ENCODE data around the gene KNG1. TPM values are rescaled to one million over a fixed set of nuclear protein-coding genes. Genes with fewer than 3 reads are reported as not detected.

KNG1 gene
- total RNA-seq, 2 donors from 2014 or later: 1.0 to 1.2 TPM

- intact Hi-C loops (cut with DNase I): no loop called here
- DNase-seq: no peak
- Histone ChIP-seq H3K4me1 (no peaks in the 10 kb centered on the region), H3K9ac (ENCODE audit: low read depth in 2 of 2, low read length in 2 of 2) (no peak overlapping the region), H3K27ac (no peak overlapping the region), H3K9me3 (no peaks in the 10 kb centered on the region), H3K27me3 (no peaks in the 10 kb centered on the region), H3K36me3 (no peaks in the 10 kb centered on the region), H3K4me3 (no peak overlapping the region)
- TF ChIP-seq, protein P1, sequence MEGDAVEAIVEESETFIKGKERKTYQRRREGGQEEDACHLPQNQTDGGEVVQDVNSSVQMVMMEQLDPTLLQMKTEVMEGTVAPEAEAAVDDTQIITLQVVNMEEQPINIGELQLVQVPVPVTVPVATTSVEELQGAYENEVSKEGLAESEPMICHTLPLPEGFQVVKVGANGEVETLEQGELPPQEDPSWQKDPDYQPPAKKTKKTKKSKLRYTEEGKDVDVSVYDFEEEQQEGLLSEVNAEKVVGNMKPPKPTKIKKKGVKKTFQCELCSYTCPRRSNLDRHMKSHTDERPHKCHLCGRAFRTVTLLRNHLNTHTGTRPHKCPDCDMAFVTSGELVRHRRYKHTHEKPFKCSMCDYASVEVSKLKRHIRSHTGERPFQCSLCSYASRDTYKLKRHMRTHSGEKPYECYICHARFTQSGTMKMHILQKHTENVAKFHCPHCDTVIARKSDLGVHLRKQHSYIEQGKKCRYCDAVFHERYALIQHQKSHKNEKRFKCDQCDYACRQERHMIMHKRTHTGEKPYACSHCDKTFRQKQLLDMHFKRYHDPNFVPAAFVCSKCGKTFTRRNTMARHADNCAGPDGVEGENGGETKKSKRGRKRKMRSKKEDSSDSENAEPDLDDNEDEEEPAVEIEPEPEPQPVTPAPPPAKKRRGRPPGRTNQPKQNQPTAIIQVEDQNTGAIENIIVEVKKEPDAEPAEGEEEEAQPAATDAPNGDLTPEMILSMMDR (IDR thresholded peaks at IDR 0.05): no peak
Observed at GRCh38 chr3:186713499-186713898, 3.7 kb upstream of the KNG1 start.

DNA sequence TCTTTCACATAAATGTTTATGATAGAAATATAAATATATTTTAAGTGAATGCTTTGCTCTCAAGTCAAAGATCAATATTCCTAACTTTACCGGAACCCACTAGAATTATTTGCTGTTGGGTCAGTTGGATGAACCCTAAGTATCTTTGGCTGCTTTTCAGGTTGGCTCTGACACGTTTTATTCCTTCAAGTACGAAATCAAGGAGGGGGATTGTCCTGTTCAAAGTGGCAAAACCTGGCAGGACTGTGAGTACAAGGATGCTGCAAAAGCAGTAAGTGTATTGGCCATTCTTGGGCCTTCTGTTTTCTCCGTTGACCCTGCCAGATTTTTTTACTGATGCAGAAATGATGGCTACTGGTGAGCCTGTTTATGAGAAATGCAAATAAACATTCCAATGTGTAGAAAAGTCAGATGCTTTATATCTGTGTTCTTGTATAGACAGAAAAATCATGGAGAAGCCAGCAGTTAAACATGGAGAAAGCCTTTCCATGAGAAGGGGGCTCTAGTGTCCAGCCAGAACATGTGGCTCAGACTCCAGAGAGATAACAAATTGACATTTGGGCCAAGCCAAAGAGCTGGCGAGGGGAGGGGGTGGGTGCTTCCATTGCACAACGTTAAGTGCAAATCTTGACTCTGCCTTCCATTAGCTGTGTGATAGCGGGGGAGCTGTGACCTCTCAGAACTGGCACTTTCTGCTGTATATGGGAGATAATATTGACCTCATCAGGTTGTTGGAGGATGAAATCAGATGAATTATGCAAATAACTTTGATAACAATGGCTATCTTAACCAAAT lies 3.0 kb downstream of the KNG1 start:
- no peak for DNase-seq
- Histone ChIP-seq H3K9me3 (no peaks in the 10 kb centered on the region), H3K4me1 (no peaks in the 10 kb centered on the region), H3K9ac (ENCODE audit: low read depth in 2 of 2, low read length in 2 of 2) (no peak overlapping the region), H3K4me3 (no peak overlapping the region), H3K36me3 (no peaks in the 10 kb centered on the region), H3K27ac (no peak overlapping the region), H3K27me3 (no peaks in the 10 kb centered on the region)
- intact Hi-C loops (cut with DNase I): no loop called here
- TF ChIP-seq, protein P1 (IDR thresholded peaks at IDR 0.05): no peak

DNA sequence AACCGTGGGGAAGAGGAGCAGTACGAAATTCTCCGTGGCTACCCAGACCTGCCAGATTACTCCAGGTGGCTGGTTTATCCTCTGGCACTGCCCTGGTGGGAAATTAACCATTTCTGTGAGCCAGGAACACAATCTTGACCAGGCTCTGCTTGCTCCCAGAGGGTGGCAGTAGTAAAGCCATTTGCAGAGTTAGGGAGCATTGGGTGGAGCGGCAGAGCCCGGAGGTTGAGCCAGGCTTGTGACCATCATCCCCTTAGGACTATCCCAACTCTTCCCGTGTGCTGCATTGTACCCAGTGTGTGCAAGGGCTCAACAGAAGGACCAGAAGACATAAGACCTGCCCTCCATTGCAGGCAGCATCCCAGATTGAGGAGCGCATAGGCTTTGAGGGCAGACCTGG lies 5.3 kb downstream of the KNG1 start:
- Histone ChIP-seq H3K36me3 (no peaks in the 10 kb centered on the region), H3K4me3 (no peak overlapping the region), H3K9me3 (no peaks in the 10 kb centered on the region), H3K4me1 (no peaks in the 10 kb centered on the region), H3K27me3 (no peaks in the 10 kb centered on the region), H3K9ac (ENCODE audit: low read depth in 2 of 2, low read length in 2 of 2) (no peak overlapping the region), H3K27ac (no peak overlapping the region)
- intact Hi-C loops (cut with DNase I): no loop called here
- peak; percentile 29 for DNase-seq
- TF ChIP-seq, protein P1 (IDR thresholded peaks at IDR 0.05): no peak

DNA sequence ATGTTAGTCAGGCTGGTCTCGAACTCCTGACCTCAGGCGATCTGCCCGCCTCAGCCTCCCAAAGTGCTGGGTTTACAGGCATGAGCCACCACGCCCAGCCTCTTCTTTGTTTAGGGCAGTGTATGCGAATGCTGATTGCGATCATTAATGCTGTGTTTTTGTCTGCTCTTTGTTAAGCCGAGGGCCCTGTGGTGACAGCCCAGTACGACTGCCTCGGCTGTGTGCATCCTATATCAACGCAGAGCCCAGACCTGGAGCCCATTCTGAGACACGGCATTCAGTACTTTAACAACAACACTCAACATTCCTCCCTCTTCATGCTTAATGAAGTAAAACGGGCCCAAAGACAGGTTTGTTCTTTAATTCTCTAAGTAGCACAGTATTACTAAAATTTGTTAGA lies 7.8 kb downstream of the KNG1 start:
- Histone ChIP-seq H3K36me3 (no peaks in the 10 kb centered on the region), H3K27ac (no peak overlapping the region), H3K9me3 (no peaks in the 10 kb centered on the region), H3K27me3 (no peaks in the 10 kb centered on the region), H3K4me1 (no peaks in the 10 kb centered on the region), H3K4me3 (no peak overlapping the region), H3K9ac (ENCODE audit: low read depth in 2 of 2, low read length in 2 of 2) (no peak overlapping the region)
- intact Hi-C loops (cut with DNase I): no loop called here
- TF ChIP-seq, protein P1 (IDR thresholded peaks at IDR 0.05): no peak
- no peak for DNase-seq

DNA sequence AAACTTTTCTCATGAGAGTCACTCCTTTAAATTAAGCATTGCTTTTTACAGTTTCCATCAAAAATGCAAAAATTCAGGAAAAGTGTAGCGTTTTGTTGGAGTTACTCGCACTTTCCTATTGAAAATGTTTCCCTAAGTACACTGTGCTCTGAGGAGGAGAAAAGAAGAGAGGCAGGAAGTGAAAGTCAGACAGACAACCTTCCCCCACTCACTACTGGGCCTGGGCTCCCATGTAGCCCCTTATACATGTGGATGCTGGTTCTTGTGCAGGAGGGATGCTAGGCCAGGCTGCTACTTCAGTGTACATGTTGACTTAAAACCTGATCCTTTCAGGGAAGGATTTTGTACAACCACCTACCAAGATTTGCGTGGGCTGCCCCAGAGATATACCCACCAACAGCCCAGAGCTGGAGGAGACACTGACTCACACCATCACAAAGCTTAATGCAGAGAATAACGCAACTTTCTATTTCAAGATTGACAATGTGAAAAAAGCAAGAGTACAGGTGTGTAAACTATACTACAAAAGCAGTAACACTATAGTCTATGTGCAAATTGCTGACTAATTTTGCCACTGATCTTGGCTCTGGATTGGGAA lies 15.1 kb downstream of the KNG1 start:
- Histone ChIP-seq H3K4me3 (no peak overlapping the region), H3K36me3 (no peaks in the 10 kb centered on the region), H3K27ac (no peak overlapping the region), H3K27me3 (no peaks in the 10 kb centered on the region), H3K4me1 (no peaks in the 10 kb centered on the region), H3K9ac (ENCODE audit: low read depth in 2 of 2, low read length in 2 of 2) (no peak overlapping the region), H3K9me3 (no peaks in the 10 kb centered on the region)
- intact Hi-C loops (cut with DNase I): no loop called here
- TF ChIP-seq, protein P1 (IDR thresholded peaks at IDR 0.05): no peak
- DNase-seq: no peak

Data from colonic mucosa (tissue), 4 donors.